HL-60 (cell line): ENCODE results near the gene PARD3.

Experiments used
- POLR2AphosphoS5 ChIP-seq: IDR thresholded peaks from 2 replicates; pipeline ENCODE4 v1.6.1; 2012; ENCODE audit warnings: low read depth
- SPI1 ChIP-seq: IDR thresholded peaks from 2 replicates; pipeline ENCODE4 v1.6.1; 2012; ENCODE audit warnings: low read depth, mild to moderate bottlenecking, borderline replicate concordance
- TF ChIP-seq, protein P1 (sequence below): IDR thresholded peaks from one replicate; pipeline ENCODE4 v1.5.1; 2011; ENCODE audit warnings: low read length, control low read depth, inconsistent platforms; ENCODE audit not compliant: insufficient read depth
- TF ChIP-seq, protein P2 (sequence below): IDR thresholded peaks from 2 replicates; pipeline ENCODE4 v1.6.1; 2012; ENCODE audit warnings: low read depth; ENCODE audit not compliant: insufficient replicate concordance

DNA sequence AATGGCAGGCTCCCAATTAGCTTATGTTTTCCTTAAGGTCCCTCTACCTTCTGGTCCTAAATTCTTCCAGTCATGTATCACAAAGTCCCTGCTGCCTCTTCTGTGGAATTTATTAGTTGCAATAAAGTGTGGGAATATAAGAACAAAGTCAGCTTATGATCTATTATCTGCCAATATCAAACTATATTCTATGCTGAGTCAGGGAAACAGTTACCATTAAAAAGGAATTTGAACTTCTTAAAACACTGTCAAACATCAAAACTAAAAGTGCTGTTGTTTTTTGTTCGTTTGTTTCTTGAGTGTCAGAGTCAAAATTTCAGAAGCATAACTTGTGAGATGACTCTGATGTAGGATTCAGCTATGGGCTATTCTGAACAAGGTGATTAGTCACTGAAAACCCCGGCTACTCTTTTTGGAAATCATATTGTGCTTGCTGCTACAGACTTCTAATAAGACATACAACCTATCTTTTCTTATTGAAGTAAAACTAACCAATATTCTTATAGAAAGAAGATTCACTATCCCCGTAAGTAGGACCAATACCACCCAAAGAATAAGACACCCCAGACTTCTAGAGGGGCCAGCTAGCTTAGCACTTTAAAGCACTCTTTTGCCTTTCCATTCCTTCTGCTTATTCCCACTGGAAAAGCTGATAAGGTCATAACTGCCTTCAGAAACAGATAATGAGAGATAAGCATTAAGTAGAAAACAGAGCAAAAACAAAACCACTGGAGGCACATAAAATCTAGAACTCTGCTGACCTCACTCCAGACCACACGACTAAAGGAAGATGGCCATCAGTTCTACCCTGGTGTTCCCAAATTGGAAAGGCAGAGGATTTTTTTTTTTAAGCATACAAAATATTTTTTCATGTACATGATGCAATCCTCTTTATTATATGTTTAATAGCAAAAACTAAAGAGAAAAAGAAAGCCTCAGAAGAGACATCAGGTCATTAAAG lies 370.6 kb downstream of the PARD3 start:
- TF ChIP-seq POLR2AphosphoS5 = no peak
- TF ChIP-seq, protein P1, sequence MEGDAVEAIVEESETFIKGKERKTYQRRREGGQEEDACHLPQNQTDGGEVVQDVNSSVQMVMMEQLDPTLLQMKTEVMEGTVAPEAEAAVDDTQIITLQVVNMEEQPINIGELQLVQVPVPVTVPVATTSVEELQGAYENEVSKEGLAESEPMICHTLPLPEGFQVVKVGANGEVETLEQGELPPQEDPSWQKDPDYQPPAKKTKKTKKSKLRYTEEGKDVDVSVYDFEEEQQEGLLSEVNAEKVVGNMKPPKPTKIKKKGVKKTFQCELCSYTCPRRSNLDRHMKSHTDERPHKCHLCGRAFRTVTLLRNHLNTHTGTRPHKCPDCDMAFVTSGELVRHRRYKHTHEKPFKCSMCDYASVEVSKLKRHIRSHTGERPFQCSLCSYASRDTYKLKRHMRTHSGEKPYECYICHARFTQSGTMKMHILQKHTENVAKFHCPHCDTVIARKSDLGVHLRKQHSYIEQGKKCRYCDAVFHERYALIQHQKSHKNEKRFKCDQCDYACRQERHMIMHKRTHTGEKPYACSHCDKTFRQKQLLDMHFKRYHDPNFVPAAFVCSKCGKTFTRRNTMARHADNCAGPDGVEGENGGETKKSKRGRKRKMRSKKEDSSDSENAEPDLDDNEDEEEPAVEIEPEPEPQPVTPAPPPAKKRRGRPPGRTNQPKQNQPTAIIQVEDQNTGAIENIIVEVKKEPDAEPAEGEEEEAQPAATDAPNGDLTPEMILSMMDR = no peak
- TF ChIP-seq, protein P2, sequence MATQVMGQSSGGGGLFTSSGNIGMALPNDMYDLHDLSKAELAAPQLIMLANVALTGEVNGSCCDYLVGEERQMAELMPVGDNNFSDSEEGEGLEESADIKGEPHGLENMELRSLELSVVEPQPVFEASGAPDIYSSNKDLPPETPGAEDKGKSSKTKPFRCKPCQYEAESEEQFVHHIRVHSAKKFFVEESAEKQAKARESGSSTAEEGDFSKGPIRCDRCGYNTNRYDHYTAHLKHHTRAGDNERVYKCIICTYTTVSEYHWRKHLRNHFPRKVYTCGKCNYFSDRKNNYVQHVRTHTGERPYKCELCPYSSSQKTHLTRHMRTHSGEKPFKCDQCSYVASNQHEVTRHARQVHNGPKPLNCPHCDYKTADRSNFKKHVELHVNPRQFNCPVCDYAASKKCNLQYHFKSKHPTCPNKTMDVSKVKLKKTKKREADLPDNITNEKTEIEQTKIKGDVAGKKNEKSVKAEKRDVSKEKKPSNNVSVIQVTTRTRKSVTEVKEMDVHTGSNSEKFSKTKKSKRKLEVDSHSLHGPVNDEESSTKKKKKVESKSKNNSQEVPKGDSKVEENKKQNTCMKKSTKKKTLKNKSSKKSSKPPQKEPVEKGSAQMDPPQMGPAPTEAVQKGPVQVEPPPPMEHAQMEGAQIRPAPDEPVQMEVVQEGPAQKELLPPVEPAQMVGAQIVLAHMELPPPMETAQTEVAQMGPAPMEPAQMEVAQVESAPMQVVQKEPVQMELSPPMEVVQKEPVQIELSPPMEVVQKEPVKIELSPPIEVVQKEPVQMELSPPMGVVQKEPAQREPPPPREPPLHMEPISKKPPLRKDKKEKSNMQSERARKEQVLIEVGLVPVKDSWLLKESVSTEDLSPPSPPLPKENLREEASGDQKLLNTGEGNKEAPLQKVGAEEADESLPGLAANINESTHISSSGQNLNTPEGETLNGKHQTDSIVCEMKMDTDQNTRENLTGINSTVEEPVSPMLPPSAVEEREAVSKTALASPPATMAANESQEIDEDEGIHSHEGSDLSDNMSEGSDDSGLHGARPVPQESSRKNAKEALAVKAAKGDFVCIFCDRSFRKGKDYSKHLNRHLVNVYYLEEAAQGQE = no peak
- no peak for TF ChIP-seq SPI1
